Nephron (organoid): ENCODE data around the gene SKAP1.

ENCODE experiments used
- H3K27ac Mint-ChIP-seq, 3 experiments: 2 replicates each; pipeline ENCODE4 v1.8.0; 2020; ENCODE audit warnings: mixed read lengths in 3 of 3, mild to moderate bottlenecking in 2 of 3, moderate library complexity in 1 of 3
- H3K27me3 Mint-ChIP-seq: 2 replicates; pipeline ENCODE4 v1.8.0; 2021; ENCODE audit warnings: low read depth, mild to moderate bottlenecking, moderate library complexity, mixed read lengths
- H3K36me3 Mint-ChIP-seq: 2 replicates; pipeline ENCODE4 v1.8.0; 2020; ENCODE audit warnings: low read depth, mixed read lengths
- H3K4me1 Mint-ChIP-seq: 2 replicates; pipeline ENCODE4 v1.8.0; 2020; ENCODE audit warnings: mixed read lengths
- H3K4me3 Mint-ChIP-seq, 3 experiments: 2 replicates each; pipeline ENCODE4 v1.8.0; 2020; ENCODE audit warnings: mild to moderate bottlenecking in 3 of 3, mixed read lengths in 3 of 3, moderate library complexity in 2 of 3
- H3K9me3 Mint-ChIP-seq: 2 replicates; pipeline ENCODE4 v1.8.0; 2020; ENCODE audit warnings: mixed read lengths
- TF ChIP-seq, protein P1 (sequence below), 3 experiments: fragments of 200-600 bp; sonication (generic); IDR thresholded peaks; one replicate each; pipeline ENCODE4 v1.5.0; 2021; ENCODE audit warnings: antibody characterized with exemption in 3 of 3; ENCODE audit not compliant: unreplicated experiment in 3 of 3

SKAP1 gene

DNA sequence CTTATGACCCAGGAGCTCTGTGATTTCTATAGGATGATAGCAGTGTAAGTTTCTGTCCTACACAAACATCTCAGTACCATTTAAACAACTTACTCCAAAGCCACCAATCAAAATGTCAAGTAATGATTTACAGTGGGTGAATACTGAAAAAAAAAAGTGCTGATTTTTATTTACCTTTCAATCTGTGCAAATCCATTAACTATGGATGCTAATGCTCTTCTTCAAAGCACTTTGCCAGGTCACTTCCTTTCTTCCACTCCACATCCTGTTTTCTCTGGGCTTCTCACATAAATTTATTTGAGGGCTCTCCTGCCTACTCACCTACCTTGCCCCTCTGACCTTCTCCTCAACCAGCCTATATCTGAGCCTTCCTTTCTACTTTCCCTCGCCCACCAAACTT is 101.6 kb downstream of the SKAP1 start:
- no peaks in the 10 kb centered on the region for H3K4me1 Mint-ChIP-seq

DNA sequence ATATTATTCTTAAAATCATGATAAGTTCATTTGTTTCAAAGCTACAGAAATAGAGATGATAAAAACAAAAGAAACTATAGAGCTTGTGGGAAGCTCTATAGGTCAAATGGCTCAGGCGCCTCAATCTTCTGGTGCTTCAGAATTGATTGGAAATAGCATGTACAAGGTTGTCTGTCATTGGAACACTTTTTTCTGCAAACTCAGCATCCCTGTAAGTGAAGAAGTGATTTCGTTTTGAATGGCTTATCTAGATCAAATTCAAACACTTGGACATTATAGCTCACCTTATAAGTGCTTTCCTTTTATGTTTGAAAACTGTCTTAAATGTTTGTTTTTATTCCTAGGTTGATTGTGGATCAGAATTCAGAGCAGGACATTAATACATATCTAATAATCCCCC is 103.7 kb downstream of the SKAP1 start:
- Mint-ChIP-seq H3K4me3 (no peak overlapping the region), H3K9me3 (no peaks in the 10 kb centered on the region), H3K27me3 (peaks cover 12% of the 10 kb centered on the region), H3K36me3 (no peaks in the 10 kb centered on the region), H3K27ac (no peak overlapping the region), H3K4me1 (no peaks in the 10 kb centered on the region)
- TF ChIP-seq, protein P1, sequence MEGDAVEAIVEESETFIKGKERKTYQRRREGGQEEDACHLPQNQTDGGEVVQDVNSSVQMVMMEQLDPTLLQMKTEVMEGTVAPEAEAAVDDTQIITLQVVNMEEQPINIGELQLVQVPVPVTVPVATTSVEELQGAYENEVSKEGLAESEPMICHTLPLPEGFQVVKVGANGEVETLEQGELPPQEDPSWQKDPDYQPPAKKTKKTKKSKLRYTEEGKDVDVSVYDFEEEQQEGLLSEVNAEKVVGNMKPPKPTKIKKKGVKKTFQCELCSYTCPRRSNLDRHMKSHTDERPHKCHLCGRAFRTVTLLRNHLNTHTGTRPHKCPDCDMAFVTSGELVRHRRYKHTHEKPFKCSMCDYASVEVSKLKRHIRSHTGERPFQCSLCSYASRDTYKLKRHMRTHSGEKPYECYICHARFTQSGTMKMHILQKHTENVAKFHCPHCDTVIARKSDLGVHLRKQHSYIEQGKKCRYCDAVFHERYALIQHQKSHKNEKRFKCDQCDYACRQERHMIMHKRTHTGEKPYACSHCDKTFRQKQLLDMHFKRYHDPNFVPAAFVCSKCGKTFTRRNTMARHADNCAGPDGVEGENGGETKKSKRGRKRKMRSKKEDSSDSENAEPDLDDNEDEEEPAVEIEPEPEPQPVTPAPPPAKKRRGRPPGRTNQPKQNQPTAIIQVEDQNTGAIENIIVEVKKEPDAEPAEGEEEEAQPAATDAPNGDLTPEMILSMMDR (IDR thresholded peaks at IDR 0.05; ENCODE audit: unreplicated experiment in 3 of 3) = no peak

More for the DNA sequence above, 101.6 kb downstream of the SKAP1 start:
- Mint-ChIP-seq H3K4me3 (no peak overlapping the region), H3K9me3 (no peaks in the 10 kb centered on the region), H3K36me3 (no peaks in the 10 kb centered on the region), H3K27me3 (peaks cover 22% of the 10 kb centered on the region), H3K27ac (no peak overlapping the region)
- TF ChIP-seq, protein P1 (IDR thresholded peaks at IDR 0.05; ENCODE audit: unreplicated experiment in 3 of 3) = no peak

DNA sequence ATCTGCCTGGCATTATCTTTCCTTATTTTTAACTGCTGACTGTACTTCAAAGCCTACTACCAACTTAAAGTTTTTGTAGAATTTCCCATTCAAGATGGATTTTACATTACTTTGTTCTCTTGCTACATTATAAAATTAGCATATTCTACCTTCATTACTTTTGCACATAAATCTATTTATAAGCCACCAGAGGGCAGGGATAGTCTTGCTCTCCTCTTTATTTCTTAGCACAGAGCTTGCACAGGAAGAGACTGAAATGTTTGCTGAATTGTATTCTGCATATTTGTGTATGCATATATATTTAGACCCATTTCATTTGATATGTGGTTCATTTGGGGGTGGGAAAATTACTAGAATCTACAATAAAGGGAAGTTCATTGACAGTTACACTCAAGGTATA is 108.0 kb downstream of the SKAP1 start:
- Mint-ChIP-seq H3K36me3 (no peaks in the 10 kb centered on the region), H3K27ac (no peak overlapping the region), H3K4me1 (no peaks in the 10 kb centered on the region), H3K27me3 (peaks cover 6% of the 10 kb centered on the region), H3K4me3 (no peak overlapping the region), H3K9me3 (no peaks in the 10 kb centered on the region)
- TF ChIP-seq, protein P1 (IDR thresholded peaks at IDR 0.05; ENCODE audit: unreplicated experiment in 3 of 3) = no peak

DNA sequence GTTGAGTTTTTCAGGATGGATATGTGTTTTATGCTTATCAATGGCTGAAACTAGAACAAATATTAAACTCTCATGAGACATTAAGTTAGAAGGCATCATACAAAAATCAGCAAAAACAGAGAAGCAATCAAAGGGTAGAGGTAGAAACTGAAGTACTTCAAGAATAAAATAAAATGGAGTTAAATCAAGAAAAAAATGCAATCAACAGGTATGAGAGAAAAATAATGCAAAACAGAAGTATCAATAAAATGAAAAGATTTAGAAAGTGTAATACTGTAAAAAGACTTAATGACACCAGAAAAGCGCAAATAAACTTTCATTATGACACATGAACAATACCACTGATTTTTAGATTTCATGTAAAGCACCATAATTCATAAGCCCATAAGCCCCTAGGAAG is 112.3 kb downstream of the SKAP1 start:
- no peaks in the 10 kb centered on the region for H3K4me1 Mint-ChIP-seq
- H3K4me3 Mint-ChIP-seq = no peak overlapping the region
- H3K9me3 Mint-ChIP-seq = no peaks in the 10 kb centered on the region
- H3K27ac Mint-ChIP-seq = no peak overlapping the region
- peaks cover 6% of the 10 kb centered on the region for H3K27me3 Mint-ChIP-seq
- H3K36me3 Mint-ChIP-seq = no peaks in the 10 kb centered on the region
- TF ChIP-seq, protein P1 (IDR thresholded peaks at IDR 0.05; ENCODE audit: unreplicated experiment in 3 of 3) = no peak

DNA sequence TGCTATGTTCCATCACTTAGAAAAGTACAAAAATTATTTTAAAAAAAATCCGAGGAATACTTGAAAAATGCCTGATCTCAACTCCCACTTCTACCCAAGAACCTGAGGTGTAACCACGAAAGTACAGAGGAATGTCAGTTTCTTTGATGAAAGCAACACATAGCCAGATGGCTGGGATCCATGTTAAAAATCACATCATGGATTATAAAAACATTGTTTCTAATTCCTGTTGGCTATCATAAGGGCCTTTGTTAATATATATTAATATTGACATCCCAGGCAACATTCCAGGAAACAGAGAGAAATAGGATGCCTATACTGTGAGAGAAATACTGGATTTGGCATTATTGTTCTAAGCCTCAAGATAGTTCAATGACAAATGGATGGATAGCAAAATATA is 115.3 kb downstream of the SKAP1 start:
- Mint-ChIP-seq H3K4me3 (no peak overlapping the region), H3K9me3 (no peaks in the 10 kb centered on the region), H3K36me3 (no peaks in the 10 kb centered on the region), H3K27ac (no peak overlapping the region), H3K27me3 (peaks cover 11% of the 10 kb centered on the region), H3K4me1 (peaks cover 19% of the 10 kb centered on the region)
- TF ChIP-seq, protein P1 (IDR thresholded peaks at IDR 0.05; ENCODE audit: unreplicated experiment in 3 of 3) = no peak

DNA sequence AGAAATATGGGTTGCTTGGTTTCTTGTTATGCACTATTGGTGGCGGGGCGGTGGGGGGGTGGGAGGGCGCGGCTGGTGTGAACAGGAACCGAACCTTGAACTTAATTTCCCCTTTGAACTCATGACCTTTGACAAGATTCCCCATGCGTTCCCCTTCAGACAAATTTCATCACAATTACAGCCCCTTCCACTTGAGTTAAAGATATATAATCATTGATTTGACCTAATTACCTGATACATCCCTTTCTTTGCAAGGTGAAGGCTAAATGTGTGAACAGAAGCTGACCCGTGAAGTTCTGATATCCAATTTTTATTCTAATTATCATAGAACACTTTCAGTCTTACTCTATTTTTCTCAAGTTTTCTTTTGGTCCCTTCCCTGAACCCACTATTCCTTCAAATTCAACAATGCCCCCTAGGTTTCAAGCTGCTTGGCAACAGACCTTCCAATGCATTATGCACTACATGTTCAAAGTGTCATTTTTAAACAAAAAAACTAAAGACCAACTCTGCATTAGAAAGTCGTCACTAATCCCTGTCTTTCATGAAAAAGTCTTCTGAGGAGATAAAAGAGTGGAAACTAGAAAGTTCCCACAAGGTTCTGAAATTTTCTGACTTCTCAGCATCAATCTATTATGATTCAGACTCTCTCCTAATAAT is 116.8 kb downstream of the SKAP1 start:
- Mint-ChIP-seq H3K36me3 (no peaks in the 10 kb centered on the region), H3K9me3 (no peaks in the 10 kb centered on the region), H3K27ac (peak overlapping the region in 1 of 3 experiments; percentile 70), H3K27me3 (peaks cover 6% of the 10 kb centered on the region), H3K4me3 (no peak overlapping the region), H3K4me1 (peaks cover 19% of the 10 kb centered on the region)
- TF ChIP-seq, protein P1 (IDR thresholded peaks at IDR 0.05; ENCODE audit: unreplicated experiment in 3 of 3) = no peak
